Liver (tissue), 3 donors: Measurements from ENCODE around the gene HINT2.

Source experiments
- CTCF ChIP-seq: fragments of 150-350 bp; IDR thresholded peaks from 2 replicates; pipeline ENCODE4 v1.5.1; 2017; ENCODE audit warnings: improper control_type of control experiment, low read depth, low read length; ENCODE audit not compliant: missing input control
- MAX ChIP-seq: IDR thresholded peaks from 2 replicates; pipeline ENCODE4 v1.6.1; 2016; ENCODE audit warnings: antibody characterized with exemption
- TAF1 ChIP-seq: conservative IDR thresholded peaks from 2 replicates; pipeline ENCODE4 v1.6.1; 2016; ENCODE audit warnings: antibody characterized with exemption, mild to moderate bottlenecking
- donor health status: healthy.
- donor health status: healthy.

GRCh38 chr9:35781066-35781465, 33.8 kb downstream of the HINT2 start:
- TF ChIP-seq CTCF (no peak), TAF1 (no peak), MAX (no peak)
